ENCODE results near the gene C5.
"Not testable (repeated sequence)": the region's sequence is repeated elsewhere in the genome, so short reads cannot be mapped to it uniquely, and the experiment has no call there.

C5 gene

DNA sequence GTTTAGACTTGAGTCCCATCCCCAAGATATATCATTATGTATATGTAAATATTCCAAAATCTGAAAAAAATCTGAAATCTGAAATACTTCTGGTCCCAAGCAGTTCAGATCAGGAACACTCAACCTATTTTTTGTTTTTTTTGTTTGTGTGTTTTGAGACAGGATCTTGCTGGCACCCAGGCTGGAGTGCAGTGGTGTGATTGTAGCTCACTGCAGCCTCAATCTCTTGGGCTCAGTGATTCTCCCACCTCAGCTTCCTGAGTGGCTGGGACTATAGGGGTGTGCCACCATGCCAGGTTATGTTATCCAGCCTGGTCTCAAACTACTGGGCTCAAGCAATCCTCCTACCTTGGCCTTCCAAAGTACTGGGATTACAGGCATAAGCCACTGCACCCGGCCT is 72.8 kb downstream of the C5 start:
- no peak for DNase-seq

- DNase-seq, result no peak
Measured at GRCh38 chr9:120974921-120975320, 75.2 kb downstream of the C5 start.

DNA sequence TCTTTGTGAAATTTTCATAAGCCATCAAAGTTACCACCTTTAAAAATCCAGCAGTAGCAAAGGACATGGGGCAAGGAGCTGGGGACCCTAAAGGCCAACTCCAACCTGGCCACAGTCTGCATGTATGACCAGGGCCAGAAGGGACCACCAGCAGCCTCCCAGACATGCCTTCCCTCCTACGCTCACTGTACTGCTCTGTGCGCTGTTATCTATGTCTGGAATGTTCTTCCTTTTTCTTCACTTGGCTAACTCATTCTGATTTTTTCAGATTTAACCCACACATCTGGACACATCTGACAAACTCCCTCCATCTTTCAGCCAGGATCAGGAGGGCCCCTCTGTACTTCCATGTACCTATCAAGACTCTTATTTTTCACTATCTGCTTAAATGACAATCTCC is 75.9 kb downstream of the C5 start:
- no peak for DNase-seq

DNA sequence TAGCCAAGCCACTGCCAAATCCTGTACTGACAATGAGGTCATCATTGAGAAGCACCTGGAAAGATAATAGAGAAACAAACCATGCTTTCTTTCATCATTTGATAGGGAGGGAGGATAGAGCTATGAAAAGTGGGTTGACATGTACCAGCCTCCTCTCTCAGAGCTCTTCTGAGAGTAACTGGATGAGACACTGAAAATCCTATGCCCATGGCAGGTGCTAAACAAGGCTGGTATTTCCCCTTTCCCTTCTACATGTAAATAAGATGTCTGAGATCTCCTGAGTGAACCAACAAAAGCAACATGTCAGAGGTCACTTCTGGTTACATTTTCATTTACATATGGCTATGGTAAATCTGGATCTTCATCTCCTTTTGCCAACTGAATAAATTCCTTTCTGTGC is 78.1 kb downstream of the C5 start:
- no peak for DNase-seq

- DNase-seq, result not testable (repeated sequence)
Measured at GRCh38 chr9:120971471-120971870, 78.6 kb downstream of the C5 start.

DNA sequence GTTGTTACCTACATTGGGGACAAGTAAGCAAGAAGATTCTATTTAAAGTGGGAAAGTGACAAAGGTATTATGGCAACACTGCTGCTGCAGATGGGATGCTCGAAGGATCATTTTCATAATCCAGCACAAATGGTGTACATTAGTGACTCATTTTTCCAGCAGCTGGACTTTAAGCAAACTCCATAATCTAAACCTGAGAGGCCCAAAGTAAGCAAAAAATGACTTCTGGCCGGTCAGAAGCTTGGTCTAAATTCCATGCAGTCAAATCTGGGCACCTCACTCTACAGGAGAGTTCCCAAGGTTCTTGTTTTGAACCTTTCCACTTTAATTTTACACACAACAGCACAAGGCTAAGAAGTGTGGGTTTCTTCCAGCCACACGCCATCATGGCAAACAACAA is 79.8 kb downstream of the C5 start:
- DNase-seq, result no peak

GRCh38 chr9:120966013-120966369 is 84.1 kb downstream of the C5 start:
- no peak for DNase-seq

- peak in 1 of 2 experiments; percentile 2 for DNase-seq
Measured at GRCh38 chr9:120965344-120966012, 84.6 kb downstream of the C5 start.

DNA sequence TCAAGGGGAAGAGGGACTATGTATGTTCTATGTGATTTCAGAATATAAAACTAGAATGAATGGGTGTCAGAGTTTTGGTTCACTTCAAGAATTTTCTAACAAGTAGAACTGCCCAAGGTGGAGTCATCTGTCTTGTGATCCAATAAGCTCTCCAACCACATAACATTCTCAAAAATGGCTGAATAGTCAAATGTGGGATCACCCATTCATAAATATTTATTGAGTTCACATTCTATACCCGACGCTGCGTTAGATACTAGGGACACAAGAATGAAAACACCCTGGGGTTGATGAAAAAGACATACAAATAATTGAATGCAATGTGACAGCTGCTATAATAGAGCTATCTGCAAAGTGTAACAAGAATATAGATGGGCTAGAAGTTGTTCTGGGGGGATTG is 88.1 kb downstream of the C5 start:
- no peak for DNase-seq

DNA sequence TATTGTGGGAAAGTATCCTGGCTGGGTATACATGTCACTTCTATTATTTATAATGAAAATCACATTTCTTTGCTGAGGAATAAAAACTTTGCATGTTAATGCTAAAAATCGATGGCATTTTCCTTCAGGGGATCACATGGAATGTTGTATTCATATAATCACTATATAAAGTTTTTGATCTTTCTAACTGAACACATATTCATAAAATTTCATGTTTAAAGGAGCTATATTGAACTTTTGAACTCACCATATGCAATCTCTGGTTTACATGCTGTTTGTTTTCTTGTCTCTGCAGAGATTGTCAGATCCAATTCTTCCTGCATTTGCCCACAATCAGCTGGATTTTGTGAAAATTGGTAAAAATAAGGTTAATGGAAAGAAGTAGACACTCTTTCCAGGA is 90.1 kb downstream of the C5 start:
- DNase-seq, result no peak

- DNase-seq, result no peak
Measured at GRCh38 chr9:120956862-120957261, 93.2 kb downstream of the C5 start.

DNA sequence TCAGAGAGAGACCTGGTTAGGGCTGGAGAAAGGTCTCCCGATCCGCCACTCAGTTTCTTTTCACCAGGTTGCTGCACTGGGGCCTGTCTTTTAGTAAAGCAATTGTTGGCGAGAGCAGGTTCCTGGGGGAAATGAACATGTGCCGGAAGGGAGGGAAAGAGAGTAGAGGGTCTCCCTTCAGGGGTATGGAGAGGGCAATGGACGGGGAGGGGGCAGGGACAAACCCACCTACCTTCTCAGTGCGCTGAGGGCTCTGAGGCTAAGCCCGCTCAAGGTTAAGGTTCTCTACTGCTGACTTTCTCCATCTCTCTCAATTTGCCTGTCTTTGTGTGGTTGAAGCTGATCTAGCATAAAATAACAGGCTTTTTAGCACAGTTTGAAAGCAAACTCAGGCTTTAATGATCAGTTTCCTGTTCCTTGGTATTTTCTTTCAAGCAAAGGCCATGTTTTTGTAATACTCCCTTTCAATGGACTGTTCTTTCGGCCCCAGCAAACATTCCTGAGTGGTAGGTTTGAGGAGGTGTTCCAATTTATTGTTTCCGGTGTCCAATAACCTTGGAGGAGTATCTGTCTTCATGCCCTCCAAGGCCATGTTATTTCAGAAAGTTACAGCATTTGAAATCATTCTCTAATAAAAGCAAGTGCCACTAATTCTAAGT is 98.0 kb downstream of the C5 start:
- no peak for DNase-seq

GRCh38 chr9:120950421-120951388 is 99.4 kb downstream of the C5 start:
- no peak for DNase-seq

DNA sequence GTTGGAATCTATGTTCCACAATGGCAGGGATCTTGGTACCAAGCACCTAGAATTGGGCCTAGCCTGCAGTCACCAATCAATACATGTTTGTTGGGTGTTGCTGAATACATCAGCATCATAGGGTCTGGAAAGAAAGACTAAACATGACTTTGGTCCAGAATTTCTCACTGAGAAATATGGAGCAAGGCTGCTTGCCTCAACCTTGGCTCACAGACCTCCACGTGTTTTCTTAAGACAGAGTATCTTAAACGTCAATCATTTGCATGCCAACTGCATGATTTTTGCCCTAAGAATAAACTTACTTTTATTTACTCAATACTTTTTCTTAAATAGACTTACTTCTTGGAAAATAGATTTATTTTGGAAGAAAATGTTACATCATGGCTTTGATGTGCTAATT is 100.8 kb downstream of the C5 start:
- DNase-seq, result no peak

DNA sequence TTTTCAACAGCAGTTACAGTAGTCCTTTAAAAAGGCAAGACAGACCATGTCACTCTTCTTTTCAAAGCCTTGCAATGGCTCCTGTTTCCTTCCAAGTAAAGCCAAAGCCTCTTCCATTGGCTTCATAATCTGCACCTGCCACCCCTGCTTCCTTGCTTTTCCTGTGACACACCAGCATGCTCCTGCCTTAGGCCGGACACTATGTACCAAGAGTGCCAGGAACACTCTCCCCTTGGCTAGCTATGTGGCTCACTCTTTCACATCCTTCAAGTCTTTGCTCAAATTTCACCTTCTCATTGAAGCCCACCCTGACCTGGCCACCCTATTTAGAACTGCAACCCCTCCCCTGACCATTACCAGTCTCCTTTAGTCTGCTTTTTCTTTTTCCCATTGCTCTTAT is 101.3 kb downstream of the C5 start:
- no peak for DNase-seq

GRCh38 chr9:120947222-120947621 is 102.9 kb downstream of the C5 start:
- no peak for DNase-seq

- no peak for DNase-seq
Measured at GRCh38 chr9:120946259-120946658, 103.8 kb downstream of the C5 start.

- no peak for DNase-seq
Measured at GRCh38 chr9:120944948-120945347, 105.1 kb downstream of the C5 start.

- DNase-seq, result no peak
Measured at GRCh38 chr9:120944434-120944843, 105.6 kb downstream of the C5 start.

DNA sequence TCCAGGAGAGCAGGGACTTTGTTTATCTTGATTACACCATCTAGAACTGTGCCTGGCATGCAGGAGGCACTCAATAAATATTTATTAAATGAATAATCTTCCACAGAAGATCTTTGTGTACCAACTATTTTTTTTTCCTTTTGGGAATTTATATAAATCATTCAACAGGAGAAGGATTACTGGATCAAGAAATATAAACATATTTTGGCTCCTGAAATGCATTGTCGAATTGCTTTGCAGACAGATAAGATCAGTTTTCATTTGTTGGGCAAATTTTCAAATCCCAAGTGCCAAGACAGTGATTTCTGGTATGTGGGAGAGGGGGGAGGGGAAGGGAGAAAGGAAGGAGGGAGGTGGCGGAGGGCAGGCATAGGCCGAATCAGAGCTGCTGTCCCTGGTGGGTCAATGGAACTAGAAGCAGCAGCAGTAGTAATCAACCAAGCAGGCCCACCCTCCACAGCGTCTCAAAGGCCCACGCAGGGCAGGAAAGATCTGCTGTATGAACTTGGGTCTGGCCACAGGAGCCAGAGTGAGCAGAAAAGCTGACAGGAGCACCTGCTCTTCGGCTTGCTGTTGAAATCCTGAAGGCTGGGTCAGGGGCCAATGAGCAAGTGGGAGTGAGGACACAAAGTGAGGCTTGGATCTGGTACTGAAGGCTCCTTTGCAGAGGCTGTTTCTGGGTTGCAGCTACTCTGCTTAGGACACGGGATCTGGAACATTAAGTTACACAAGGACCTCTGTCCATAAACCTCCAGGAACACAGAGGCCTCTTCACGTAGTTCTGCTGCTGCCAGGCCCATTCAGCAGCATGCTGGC is 107.7 kb downstream of the C5 start:
- DNase-seq, result no peak

- DNase-seq, result no peak
Measured at GRCh38 chr9:120941046-120941770, 108.9 kb downstream of the C5 start.

DNA sequence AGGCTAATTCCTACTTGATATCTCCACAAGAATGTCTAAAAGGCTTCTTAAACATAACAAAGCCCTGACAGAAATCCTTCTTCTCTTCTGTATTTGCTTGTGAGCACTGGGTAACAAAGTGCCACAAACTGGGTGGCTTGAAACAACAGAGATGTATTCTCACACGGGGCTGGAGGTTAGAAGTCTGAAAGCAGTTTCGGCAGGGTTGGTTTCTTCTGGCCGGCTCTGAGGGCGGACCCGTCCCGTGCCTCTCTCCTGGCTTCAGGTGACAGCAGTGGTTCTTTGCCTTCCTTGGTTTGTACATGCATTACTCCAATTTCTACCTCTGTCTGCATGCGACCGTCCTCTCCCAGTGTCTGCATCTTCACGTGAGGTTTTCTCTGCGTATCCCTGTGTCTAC is 109.5 kb downstream of the C5 start:
- DNase-seq, result no peak

All from NCI-H446 (cell line).